ENCODE data around the gene AP5Z1.

Gene AP5Z1

GRCh38 chr7:4805110-4805983 lies 29.9 kb downstream of the AP5Z1 start:
- no peak for DNase-seq

- no peak for DNase-seq
Observed at GRCh38 chr7:4805984-4806300, 30.5 kb downstream of the AP5Z1 start.

GRCh38 chr7:4806983-4807597 lies 31.7 kb downstream of the AP5Z1 start:
- DNase-seq, result no peak

- no peak for DNase-seq
Observed at GRCh38 chr7:4807598-4808016, 32.2 kb downstream of the AP5Z1 start.

GRCh38 chr7:4808026-4808425 lies 32.6 kb downstream of the AP5Z1 start:
- no peak for DNase-seq

GRCh38 chr7:4808565-4808964 lies 33.1 kb downstream of the AP5Z1 start:
- no peak for DNase-seq

GRCh38 chr7:4809091-4809591 lies 33.7 kb downstream of the AP5Z1 start:
- no peak for DNase-seq

GRCh38 chr7:4809666-4810065 lies 34.2 kb downstream of the AP5Z1 start:
- DNase-seq, result no peak

- no peak for DNase-seq
Observed at GRCh38 chr7:4814433-4814832, 39.0 kb downstream of the AP5Z1 start.

- no peak for DNase-seq
Observed at GRCh38 chr7:4815121-4815520, 39.7 kb downstream of the AP5Z1 start.

- DNase-seq, result no peak
Observed at GRCh38 chr7:4815609-4816418, 40.4 kb downstream of the AP5Z1 start.

GRCh38 chr7:4816419-4817080 lies 41.1 kb downstream of the AP5Z1 start:
- no peak for DNase-seq

GRCh38 chr7:4817178-4817901 lies 41.9 kb downstream of the AP5Z1 start:
- DNase-seq, result no peak

- no peak for DNase-seq
Observed at GRCh38 chr7:4818000-4818794, 42.8 kb downstream of the AP5Z1 start.

GRCh38 chr7:4819560-4820404 lies 44.4 kb downstream of the AP5Z1 start:
- no peak for DNase-seq

- DNase-seq, result no peak
Observed at GRCh38 chr7:4820405-4820966, 45.1 kb downstream of the AP5Z1 start.

- no peak for DNase-seq
Observed at GRCh38 chr7:4820967-4821471, 45.6 kb downstream of the AP5Z1 start.

- no peak for DNase-seq
Observed at GRCh38 chr7:4822677-4823076, 47.3 kb downstream of the AP5Z1 start.

GRCh38 chr7:4823441-4824119 lies 48.2 kb downstream of the AP5Z1 start:
- DNase-seq, result no peak
